Measurements from ENCODE around the gene CYB5R2.

CYB5R2 gene

DNA sequence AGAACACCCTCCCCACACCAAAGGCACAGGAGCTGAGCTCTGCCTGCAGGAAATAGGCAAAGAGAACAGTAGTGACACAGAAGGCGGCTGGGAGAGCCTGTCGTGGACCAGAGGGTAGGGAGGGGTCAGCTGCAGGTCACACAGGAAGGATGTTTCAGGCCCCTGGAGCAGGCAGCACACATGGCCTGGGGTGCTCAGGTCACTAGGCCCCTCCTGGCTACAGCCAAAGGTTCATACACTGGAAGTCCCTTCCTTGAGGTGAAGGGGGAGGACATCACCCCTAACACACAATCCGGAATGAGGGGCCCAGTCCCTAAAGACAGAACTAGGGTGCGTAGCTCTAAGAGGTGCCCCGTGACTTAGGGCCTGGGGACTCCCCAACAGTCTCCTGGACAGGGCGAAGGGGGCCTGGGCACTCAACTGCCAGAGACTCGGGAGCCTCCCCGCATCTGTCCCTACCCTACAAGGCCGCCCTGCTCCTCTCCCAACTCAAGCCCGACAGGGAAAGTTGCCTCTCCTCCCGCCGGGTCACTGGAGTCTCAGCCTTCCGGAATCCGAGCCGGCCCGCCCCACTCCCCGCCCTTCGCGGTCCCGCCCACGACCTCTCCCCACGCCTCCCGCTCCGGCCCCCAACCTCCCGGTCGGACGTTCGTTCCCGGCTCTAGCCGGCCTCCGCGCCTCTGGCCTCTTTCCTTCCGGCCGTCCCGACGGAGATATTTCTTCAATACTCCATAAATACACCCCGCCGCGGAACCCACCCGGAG is at the start of gene CYB5R2:
CYB5R2 (minus strand) TSS at position 541 of the 764 bp plus-strand sequence. CDS start 675 bp downstream, outside the sequence.
- DNase-seq (ENCODE audit: low read depth in 2 of 2, low spot score in 1 of 2): no peak

DNA sequence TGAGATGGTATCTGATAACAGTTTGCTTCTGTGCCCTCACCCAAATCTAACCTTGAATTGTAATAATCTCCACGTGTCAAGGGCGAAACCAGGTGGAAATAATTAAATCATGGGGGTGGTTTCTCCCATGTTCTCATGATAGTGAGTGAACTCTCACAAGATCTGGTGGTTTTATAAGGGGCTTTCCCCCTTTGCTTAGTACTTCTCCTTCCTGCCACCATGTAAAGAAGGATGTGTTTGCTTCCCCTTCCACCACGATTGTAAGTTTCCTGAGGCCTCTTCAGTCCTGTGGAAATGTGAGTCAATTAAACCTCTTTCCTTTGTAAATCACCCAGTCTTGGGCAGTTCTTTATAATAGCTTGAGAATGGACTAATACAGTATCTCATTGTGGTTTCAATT is 41.5 kb upstream of the CYB5R2 start:
- DNase-seq (ENCODE audit: low read depth in 2 of 2, low spot score in 1 of 2): no peak

DNA sequence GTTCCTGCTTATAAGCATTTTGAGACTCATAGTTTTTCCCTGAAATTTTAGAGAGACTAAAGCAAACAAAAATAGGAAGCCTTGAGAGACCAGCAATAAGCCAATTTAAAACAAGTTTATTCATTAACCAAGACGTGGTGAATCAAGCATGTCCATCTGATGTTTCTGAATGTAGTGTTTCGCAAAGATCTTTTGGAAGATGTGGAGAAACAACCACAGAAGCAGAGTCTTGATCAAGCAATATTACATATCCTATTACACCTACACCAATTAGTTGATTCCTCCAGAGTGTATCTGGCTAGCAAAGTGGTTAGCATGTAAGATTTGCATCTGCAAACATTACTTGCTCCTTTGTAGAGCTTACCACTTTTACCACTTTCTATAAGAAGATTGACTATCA is 33.1 kb upstream of the CYB5R2 start, which contains the start of gene OVCH2:
OVCH2 (minus strand) TSS at position 101 of the 400 bp plus-strand sequence; CDS start at position 18, 83 bp downstream.
- DNase-seq (ENCODE audit: low read depth in 2 of 2, low spot score in 1 of 2): no peak

DNA sequence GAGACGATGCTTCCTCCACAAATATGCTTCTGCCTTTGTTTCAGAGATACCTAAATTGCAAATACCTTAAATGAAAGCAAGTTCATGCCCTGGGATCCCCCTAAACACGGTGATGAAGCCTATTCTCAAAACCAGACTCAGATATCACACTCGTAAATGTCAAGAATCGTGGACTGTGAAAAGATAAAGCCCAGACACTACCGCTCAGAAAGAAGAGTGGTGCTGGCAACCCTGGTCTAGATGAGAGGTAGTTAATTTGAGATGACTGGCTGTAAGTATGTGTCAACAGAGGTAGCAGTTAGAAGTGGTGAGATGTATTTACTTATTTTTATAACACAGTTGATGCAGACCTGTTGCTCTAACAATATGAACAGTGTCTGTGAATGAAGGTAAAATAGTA is 30.4 kb upstream of the CYB5R2 start:
- no peak for DNase-seq (ENCODE audit: low read depth in 2 of 2, low spot score in 1 of 2)

DNA sequence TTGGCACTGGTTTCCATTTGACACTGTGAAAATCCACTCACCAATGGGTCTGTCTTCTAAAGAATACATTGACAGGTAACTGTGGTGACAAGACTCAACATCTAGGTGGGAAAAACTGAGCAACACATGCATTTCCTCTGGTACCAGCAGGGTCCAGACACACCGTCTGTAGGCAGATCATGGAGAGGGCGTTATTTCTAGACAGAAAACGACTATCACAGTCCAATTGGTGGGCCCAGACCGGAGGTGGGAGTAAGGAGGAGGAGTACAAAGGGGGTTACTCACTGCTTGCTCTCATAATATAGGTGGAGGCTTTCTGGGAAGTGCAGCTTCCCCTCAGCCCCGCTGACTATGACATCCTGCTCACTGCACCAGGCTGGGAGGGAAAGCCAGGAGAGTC is 23.1 kb upstream of the CYB5R2 start:
- DNase-seq (ENCODE audit: low read depth in 2 of 2, low spot score in 1 of 2): no peak

DNA sequence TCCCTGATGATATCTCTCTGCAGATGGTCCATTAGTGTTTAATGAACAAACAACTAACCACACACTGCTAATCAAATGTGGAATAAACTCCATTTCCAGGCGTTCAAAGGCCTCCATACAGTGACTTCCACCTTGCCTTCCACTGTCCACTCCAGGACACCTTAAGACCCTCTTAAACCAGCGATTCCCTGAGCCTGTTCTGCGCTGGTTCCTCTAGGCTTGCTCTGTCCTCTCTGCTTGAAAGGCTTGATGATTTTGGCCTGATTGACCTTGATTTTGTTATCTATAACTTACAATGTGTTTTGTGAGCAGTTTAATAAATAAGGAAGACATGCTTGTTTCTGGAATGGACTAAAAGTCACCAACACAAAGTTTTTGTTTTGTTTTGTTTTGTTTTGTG is 20.9 kb upstream of the CYB5R2 start:
- DNase-seq (ENCODE audit: low read depth in 2 of 2, low spot score in 1 of 2): no peak

DNA sequence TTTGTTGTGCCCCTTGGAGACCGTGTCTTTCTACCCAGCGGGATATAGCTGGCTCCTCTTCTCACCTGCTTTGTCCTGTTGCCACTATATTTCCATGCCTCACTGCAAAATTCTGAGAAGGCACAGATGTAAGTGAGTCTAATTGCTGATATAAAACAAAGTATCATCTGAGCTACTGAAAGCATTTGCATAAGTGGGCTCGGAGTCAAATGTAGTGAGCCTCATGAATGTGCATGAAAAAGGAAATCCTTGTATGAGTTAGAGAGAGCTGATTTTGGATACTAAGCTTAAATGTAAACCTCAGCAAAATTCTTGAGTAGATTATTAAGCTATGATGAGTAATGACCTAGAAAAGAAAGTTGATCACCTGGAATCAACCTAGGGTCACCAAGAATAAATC is 19.1 kb upstream of the CYB5R2 start:
- no peak for DNase-seq (ENCODE audit: low read depth in 2 of 2, low spot score in 1 of 2)

DNA sequence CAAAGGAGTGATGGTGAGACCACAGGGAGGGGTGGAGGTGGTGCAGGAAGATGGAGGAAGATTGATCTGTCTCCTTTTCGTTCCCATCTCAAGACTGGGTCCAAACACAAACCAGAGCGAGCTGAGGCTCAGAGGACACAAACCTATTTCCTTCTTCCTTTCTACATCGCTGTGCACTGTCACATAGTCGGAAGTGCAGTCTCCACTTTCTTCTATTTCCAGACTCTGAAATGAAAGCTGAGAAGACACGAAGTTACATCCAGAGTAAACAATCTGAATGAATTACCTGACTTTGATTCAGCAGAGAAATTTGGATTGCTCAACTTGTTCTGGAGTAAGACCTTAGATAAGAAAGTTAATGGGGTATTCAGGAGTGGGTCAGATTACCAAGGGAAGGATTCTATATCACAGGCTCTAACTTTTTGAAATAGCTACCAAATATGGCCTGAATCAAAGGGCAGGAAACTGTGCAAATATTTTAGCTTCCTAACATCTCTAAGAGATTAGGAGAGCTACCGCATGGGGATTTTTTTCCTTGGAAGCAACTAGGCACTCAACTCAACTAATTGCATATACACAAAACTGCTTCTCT is 18.6 kb upstream of the CYB5R2 start:
- DNase-seq (ENCODE audit: low read depth in 2 of 2, low spot score in 1 of 2): no peak

DNA sequence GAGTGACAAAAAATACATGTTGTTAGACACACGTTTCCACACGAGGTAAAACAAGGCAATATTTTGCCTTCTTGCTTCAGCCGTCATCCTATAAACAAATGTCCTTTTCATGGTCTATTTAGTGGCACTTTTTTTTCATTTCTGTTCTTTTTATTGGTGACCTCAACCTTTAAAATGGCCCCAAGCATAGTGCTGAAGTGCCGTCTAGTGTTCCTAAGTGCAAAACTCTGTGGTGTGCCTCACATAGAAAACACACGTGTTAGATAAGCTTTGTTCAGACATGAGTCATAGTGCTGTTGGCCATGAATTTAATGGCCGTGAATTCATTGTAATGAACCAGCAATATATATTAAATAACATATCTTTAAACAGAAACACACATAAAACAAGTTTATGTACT is 17.3 kb upstream of the CYB5R2 start:
- no peak for DNase-seq (ENCODE audit: low read depth in 2 of 2, low spot score in 1 of 2)

DNA sequence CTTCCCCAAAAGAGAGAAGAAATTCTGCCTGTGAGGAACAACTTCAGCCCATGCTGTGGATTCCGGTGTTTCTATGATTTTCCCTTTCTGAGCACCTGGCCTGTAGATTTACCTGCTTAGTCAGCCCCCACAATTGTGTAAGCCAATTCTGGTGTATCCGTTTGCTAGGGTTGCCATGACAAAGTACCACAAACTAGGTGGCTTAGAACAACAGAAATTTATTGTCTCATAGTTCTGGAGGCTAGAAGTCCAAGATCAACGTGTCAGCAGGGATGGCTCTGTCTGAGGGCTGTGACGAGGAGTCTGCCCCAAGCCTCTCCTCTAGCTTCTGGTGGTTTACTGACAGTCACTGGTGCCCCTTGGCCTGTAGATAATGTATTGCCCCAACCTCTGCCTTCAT is 15.9 kb upstream of the CYB5R2 start:
- DNase-seq (ENCODE audit: low read depth in 2 of 2, low spot score in 1 of 2): no peak

DNA sequence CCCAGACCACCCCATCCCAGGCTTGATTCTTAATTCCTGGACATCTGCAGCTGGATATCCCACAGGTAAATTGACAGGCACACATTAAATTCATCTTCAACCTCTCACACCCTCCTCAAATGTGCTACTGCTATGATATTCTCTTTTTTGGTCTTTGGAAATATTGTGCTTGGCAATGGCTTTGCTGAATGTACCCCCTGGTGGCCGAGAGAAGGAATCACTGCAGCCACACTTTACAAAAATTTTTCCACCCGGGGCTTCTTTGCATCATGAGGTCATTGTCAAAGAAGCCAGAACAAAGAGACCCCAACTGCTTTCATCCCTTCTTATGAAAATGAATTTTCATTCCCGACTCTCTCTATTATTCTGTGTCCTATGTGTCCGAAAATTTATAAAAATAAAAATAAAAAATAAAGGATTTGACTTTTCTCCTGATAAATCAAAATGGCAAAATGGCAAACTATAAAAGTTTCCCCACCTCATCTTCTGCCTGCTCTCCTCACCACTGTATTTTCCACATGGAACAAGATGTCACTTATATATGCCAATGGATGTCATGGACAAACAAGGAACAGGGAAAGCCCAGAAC is 15.0 kb upstream of the CYB5R2 start:
- DNase-seq (ENCODE audit: low read depth in 2 of 2, low spot score in 1 of 2): no peak

DNA sequence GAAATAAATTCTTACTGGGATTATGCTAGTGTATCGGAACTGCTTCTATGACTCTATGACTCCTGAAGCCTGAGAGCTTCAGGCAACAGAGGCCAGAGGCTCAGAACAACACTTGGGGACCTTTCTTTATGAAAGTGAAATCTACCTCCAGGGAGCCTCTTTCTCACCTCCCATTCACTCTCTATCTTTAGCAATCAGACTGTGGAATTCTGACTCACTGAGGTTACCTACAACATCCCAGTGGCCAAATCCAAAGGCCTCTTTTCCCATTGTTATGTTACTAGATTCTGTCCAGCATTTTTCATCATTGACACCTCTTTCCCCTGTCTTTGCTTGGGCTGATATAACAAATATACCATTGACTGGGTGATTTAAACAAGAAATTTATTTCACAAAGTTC is 14.1 kb upstream of the CYB5R2 start:
- DNase-seq (ENCODE audit: low read depth in 2 of 2, low spot score in 1 of 2): no peak

DNA sequence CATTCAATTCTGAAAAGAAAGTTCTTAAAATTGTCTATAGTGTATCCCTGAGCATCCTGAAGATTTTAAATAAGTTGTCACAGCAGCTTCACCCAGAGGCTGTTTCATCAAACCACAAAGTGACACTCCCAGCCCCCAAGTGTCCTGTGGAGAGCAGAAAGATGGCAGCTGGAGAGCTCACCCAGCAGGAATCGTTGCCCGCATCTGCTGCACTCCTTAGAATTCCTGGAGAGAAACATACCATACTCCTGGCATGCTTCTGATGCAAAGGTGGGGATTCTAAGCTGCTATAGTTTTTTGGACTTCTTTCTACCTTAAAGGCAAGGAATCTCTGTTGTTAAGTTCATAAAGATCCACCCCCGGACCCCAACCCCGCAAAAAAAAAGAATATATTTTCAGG is 13.5 kb upstream of the CYB5R2 start:
- no peak for DNase-seq (ENCODE audit: low read depth in 2 of 2, low spot score in 1 of 2)

DNA sequence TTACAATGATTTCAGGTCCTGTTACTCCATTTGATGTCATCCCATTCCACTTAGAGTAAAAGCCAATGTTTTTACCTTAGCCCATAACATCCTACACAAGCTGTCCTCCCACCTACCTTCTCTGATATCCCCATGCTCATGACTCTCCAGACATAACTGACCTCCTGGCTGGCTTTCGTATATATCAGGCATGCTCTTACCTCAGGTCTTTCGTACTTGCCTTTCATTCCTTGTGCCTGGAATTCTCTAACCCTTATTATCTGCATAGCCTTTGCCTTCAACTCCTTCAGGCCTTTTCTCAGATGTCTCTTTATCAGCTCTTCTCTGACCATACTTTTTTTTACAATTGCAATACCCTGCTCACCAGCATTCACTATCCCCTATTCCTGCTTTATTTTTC is 10.3 kb upstream of the CYB5R2 start:
- no peak for DNase-seq (ENCODE audit: low read depth in 2 of 2, low spot score in 1 of 2)

DNA sequence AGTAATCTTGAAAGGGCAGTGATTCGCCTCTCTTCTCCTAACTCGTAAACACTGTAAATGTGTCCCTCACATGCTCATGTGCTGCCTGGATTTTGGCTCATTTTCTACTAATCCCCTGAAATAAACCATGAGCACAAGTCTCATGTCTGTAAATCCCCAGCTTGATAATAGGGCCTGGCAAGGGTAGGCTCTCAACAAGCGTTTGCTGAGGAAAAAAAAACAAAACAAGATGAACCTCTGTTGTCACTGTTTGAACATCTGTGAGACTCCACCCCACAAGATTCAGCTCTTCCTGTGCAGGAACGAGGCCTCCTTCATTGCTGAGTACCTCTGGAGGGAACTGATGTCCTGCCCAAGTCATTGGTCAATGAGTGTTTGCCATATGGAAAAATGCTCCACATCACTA is 4.5 kb upstream of the CYB5R2 start:
- DNase-seq (ENCODE audit: low read depth in 2 of 2, low spot score in 1 of 2): no peak

DNA sequence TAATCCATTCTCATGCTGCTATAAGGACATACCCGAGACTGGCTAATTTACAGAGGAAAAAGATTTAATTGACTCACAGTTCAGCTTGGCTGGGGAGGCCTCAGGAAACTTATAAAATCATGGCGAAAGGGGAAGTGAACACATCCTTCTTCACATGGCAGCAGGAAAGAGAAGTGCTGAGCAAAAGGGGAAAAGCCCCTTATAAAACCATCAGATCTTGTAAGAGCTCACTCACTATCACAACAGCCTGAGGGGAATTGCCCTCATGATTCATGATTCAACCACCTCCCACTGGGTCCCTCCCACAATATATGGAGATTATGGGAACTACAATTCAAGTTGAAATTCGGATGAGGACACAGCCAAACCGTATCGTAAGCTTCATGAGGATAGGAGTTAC is 3.8 kb upstream of the CYB5R2 start:
- DNase-seq (ENCODE audit: low read depth in 2 of 2, low spot score in 1 of 2): no peak

DNA sequence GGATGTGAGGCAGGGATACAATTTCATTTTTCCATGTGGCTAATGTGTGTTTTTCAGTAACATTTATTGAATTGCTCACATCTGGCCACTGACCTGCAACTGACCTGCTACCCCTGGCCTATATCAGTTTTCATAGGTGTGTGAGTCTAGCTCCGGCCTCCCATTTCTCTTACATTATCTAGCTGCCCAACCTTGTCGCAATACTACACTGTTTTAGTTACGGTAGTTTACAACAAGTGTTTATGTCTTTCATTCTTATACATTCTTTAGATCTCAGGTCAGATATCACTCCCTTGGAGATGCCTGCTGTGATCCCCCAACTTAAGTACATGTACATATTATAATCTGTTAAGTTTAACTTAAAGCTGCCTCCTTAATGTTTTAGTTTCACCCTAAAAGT is 2.3 kb upstream of the CYB5R2 start:
- no peak for DNase-seq (ENCODE audit: low read depth in 2 of 2, low spot score in 1 of 2)

DNA sequence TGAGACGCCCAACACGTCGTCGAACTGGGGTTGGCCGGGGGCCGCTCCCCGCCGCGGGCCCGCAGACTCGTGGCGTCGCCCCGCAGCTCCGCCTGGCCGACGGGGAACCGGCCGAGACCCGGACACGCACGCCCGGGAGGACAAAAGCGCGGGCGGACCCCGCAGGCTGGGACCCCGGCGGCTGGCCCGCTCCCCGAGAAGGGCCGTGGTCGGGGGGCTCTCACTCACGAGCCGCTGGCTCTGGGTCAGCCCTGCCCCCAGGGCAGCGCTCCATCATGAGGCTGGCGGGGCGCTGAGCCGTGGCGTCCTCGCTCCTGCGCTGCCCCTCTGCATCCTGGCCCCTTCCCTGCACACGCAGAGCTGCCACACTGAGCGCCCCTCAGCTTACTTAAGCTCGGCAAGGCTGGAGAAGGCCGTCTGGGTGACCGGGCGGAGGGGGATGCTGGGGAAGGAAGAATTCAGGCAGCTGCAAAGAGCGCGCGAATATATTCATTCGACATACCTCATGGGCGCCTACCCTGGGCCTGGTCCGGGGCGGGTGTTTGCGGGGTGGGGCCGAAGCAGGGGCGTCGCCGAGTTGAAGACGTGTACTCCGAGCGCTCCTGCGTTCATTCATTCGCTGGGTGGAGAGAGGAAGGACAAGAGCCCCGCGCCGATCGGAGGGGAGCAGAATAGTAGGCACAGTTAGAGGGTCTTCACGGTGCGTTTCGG is 579 bp upstream of the CYB5R2 start:
- DNase-seq (ENCODE audit: low read depth in 2 of 2, low spot score in 1 of 2): no peak

DNA sequence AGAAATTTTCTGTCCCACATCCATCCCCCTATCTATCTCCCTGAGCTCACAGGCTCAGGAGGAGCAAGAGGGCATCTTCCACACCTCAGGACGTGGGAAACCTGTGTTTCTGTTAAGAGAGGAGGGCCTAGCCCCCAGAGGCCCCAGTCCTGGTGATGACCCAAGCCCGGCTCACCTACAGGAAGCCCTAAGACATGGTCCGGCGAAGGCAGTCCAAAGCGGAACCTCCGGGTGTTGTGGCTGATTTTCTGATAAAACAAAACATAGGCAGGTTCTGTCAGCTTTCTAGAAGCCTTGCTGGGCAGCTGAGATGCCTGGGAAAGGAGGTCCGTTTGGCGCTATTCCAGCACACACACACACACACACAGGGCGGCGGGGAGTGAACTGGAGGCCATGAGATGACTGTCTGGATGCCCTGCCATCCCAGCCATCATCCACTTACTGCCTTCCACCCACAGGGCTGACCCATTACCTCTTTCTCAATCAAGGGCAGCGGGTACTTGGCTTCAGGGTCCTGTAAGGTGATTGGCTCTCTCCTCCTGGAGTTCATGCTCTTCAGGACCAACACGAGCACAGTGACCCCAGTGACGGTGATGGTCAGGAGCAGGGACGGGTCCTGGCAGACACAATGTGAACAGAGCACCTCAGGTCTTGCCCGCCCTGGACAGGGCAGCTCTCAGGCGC is 882 bp downstream of the CYB5R2 start:
- DNase-seq (ENCODE audit: low read depth in 2 of 2, low spot score in 1 of 2): no peak

DNA sequence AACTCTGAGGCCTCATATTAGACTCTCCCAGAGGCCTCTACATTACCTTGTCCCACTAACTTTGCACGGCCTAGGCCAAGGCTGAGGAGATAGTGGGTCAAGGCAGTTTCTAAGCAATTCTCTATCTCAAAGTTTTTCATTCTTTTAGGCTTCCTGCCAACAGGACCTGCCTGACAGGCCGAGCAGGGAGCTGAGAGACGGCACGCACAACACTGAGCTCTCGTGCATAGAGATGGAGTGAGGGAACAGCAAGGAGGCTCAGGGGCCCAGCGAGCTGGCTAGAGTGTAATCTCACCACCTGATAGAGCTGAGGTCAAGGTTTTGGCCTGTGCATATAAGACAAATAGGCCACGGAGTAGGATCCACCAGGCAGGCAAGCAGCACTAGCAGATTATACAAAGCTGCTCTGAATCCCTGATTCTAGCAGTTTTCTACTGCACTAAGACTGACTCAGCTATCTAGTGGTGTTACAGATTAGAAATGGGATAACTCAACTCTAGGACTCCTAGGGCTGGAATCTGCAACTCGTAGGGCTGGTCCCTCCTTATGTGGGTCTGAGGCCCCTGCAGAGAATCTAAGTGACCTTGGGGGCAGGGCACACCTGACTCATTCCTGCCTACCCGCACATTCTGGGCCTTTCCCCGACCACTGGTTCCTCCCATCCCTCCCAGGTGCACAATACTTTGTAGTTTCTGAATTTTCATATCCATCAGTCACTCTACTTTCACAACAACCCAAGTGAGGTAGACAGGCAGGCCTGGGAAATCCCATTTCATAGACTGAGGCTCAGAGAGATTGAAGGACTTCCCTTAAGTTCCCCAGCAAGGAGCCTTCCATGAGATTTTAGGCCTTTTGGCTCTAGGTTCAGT is 1.7 kb downstream of the CYB5R2 start:
- DNase-seq (ENCODE audit: low read depth in 2 of 2, low spot score in 1 of 2): no peak
